GM12872 (cell line): ENCODE data around the gene JUNB.

ENCODE experiments used
- CTCF ChIP-seq: IDR thresholded peaks from 3 replicates; pipeline ENCODE4 v1.5.1; 2011; ENCODE audit warnings: low read depth, mild to moderate bottlenecking, low read length, moderate library complexity; ENCODE audit not compliant: insufficient read depth

The JUNB gene

DNA sequence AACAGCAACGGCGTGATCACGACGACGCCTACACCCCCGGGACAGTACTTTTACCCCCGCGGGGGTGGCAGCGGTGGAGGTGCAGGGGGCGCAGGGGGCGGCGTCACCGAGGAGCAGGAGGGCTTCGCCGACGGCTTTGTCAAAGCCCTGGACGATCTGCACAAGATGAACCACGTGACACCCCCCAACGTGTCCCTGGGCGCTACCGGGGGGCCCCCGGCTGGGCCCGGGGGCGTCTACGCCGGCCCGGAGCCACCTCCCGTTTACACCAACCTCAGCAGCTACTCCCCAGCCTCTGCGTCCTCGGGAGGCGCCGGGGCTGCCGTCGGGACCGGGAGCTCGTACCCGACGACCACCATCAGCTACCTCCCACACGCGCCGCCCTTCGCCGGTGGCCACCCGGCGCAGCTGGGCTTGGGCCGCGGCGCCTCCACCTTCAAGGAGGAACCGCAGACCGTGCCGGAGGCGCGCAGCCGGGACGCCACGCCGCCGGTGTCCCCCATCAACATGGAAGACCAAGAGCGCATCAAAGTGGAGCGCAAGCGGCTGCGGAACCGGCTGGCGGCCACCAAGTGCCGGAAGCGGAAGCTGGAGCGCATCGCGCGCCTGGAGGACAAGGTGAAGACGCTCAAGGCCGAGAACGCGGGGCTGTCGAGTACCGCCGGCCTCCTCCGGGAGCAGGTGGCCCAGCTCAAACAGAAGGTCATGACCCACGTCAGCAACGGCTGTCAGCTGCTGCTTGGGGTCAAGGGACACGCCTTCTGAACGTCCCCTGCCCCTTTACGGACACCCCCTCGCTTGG, 966 bp downstream of the JUNB start:
- TF ChIP-seq CTCF = no peak

DNA sequence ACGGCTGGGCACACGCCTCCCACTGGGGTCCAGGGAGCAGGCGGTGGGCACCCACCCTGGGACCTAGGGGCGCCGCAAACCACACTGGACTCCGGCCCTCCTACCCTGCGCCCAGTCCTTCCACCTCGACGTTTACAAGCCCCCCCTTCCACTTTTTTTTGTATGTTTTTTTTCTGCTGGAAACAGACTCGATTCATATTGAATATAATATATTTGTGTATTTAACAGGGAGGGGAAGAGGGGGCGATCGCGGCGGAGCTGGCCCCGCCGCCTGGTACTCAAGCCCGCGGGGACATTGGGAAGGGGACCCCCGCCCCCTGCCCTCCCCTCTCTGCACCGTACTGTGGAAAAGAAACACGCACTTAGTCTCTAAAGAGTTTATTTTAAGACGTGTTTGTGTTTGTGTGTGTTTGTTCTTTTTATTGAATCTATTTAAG, 1.6 kb downstream of the JUNB start:
- no peak for TF ChIP-seq CTCF

DNA sequence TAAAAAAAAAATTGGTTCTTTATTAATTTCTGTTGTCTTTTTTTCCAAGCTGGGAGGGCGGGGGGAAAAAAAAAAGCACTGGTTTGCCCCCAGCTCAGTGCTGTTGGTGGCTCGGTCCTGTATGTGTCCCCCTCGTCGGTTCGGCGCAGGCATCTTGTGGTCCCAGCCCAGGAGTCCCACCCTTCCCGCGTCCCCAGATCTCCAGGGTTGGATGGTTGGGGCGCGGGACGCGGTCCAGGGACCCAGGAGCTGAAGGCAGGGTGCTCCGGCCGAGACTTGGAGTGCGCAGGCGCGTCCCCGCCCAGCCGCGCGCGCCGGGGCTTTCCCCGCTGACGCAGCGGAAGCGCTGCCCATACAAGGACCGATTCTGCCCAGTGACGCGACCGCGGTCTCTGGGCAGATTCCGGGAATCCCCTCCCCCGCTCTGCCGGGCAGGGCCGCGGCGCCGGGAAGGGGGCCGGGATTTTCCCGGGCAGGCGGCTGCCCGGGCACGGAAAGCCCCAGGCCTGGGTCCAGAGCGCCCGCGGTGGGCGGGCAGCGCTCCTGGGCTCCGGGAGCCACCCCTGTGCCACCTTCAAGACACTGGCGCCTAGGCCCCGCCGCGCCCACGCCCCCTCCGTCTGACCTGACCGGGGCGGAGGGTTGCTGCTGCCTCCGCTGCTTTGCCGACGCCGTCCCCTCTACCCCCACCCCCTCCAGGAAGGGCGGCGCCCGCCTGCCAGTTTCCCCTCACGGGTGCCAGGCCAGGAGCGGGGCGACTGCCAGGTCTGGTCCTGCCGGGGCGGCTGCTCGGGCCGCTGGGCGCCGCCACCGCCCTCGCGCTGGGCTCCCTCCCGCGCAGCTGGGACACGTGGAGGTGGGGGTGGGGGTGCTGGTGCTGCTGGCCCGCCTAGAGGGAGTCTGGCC, 2.3 kb downstream of the JUNB start:
- no peak for TF ChIP-seq CTCF

DNA sequence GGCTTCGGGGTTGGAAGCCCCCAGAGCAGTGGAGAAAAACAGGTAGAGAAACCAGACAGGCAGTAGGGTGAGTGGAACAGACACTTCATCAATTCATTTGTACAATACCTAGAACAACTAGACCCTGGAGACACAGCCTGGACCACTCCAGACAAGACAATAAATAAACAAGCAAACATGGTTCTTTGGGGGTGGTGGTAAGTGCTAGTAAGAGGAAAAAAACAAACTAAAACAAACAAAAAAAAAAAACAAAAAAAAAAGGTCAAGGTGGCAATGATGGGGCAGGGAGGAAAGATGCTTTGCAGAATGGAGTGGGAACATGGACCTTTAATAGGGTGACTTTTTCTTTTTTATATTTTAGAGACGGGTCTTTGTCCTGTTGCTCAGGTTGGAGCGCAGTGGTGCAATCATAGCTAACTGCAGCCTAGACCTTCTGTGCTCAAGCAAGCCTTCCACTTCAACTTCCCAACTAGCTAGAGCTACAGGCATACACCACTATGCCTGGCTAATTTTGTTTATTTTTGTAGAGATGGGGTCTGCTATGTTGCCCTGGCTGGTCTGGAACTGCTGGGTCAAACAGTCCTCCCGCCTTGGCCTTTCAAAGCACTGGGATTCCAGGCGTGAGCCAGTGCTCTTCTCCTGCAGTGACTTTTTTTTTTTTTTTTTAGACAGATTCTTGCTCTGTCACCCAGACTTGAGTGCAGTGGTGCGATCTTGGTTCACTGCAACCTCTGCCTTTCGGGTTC, 3.1 kb downstream of the JUNB start:
- TF ChIP-seq CTCF = no peak

- TF ChIP-seq CTCF = no peak
Measured at GRCh38 chr19:12794971-12795381, 3.7 kb downstream of the JUNB start.

DNA sequence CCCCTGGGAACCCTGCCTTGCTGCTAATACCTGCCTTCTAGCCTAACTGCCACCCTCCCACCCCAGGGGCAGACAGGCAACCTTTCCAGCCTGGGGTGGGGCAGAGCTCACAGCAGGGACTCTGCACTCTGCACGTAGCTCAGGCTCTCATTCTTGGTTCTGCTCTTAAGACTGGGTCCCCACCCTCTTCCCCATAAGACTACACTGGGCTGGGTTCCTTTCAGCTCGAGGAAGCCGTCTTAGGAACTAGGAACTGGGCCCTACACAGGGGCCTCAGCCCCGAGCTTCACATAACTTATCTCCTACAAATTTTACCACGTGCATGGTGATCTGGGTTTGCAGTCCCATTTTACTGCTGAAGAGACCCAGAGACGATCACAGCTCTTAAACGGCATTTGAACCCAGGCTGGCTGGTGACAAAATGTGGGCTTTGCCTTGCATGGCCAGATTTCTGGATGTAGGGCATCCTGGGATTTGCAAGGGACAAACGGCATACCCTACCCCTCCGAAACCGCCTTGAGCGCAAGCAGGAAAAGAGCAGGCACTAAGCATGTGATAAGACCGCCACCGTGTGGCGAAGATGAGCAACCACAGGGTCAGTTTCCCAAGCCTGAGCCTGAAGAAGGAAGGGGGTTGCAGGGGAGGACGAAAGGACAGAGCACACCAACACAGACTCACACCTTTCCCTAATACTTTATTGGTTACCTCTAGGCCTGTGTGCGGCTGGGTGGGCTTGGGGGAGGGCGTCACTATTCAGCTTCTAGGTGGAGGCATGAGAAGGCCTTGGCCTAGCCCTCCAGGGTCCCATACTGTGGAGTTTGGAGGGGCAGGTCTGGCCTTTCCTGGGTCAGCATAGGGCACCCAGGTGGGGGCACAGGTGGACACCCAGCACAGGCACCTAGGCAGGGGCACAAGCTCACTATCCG, 5.1 kb downstream of the JUNB start:
- peak; percentile 97 for TF ChIP-seq CTCF
